ENCODE measurements around the gene ACOT12.

DNA sequence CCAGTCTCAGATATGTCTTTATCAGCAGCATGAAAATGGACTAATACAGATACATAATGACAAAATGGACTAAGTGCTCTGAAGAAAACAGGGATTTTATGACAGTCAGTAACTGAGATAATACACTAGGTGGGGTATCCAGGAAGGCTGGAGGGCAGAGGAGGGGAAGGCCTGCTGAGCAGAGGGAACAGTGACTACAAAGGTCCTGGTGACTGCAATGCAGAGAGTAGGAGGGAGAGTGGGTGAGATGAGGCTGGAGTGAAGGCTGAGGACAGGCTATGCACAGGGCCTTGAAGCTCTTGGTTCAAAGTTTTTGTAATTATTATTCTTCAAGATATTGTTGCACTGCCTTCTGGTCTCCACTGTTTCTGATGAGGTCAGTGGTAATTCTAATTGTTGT lies 4.9 kb downstream of the ACOT12 start:
- TF ChIP-seq, protein P1, sequence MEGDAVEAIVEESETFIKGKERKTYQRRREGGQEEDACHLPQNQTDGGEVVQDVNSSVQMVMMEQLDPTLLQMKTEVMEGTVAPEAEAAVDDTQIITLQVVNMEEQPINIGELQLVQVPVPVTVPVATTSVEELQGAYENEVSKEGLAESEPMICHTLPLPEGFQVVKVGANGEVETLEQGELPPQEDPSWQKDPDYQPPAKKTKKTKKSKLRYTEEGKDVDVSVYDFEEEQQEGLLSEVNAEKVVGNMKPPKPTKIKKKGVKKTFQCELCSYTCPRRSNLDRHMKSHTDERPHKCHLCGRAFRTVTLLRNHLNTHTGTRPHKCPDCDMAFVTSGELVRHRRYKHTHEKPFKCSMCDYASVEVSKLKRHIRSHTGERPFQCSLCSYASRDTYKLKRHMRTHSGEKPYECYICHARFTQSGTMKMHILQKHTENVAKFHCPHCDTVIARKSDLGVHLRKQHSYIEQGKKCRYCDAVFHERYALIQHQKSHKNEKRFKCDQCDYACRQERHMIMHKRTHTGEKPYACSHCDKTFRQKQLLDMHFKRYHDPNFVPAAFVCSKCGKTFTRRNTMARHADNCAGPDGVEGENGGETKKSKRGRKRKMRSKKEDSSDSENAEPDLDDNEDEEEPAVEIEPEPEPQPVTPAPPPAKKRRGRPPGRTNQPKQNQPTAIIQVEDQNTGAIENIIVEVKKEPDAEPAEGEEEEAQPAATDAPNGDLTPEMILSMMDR (conservative IDR thresholded peaks at IDR 0.05; ENCODE audit: low read depth, low read length): no peak
- no peak for TF ChIP-seq EZH2 (IDR thresholded peaks at IDR 0.05; ENCODE audit: low read length, unreplicated experiment)

Data from PC-3 (cell line).